Testis (tissue), 3 donors: ENCODE data around the gene DPH7. TPM values are rescaled to one million over a fixed set of nuclear protein-coding genes. Genes with fewer than 3 reads are reported as not detected.
"Not testable (repeated sequence)": the region's sequence is repeated elsewhere in the genome, so short reads cannot be mapped to it uniquely, and the experiment has no call there.

Experiments used
- DNase-seq: peaks from one replicate; pipeline ENCODE4 v3.0.0-alpha.2; 2019
- H3K27ac ChIP-seq, 2 donors: fragments of 200-600 bp; sonication (generic); one replicate each; pipeline ENCODE4 v1.5.1; 2019
- H3K27me3 ChIP-seq: fragments of 200-600 bp; sonication (generic); one replicate; pipeline ENCODE4 v1.5.1; 2019
- H3K36me3 ChIP-seq: fragments of 200-600 bp; sonication (generic); one replicate; pipeline ENCODE4 v1.5.1; 2017; ENCODE audit warnings: low read depth; ENCODE audit errors: missing control alignments
- H3K4me1 ChIP-seq: fragments of 200-600 bp; sonication (generic); one replicate; pipeline ENCODE4 v1.5.1; 2019
- H3K4me3 ChIP-seq, 2 donors: fragments of 200-600 bp; sonication (generic); one replicate each; pipeline ENCODE4 v1.5.1; 2017 to 2019
- H3K9me3 ChIP-seq: fragments of 200-600 bp; sonication (generic); one replicate; pipeline ENCODE4 v1.5.1; 2017
- CTCF ChIP-seq, 3 experiments: fragments of 450-650 bp in 2 of 3; fragments of 200-600 bp in 1 of 3; sonication (generic) in 1 of 3; IDR thresholded peaks; one replicate each; pipeline ENCODE4 v1.5.1; 2016 to 2019; ENCODE audit warnings: antibody characterized with exemption in 3 of 3, mild to moderate bottlenecking in 2 of 3, moderate library complexity in 1 of 3
- POLR2A ChIP-seq: fragments of 450-650 bp; IDR thresholded peaks from one replicate; pipeline ENCODE4 v1.6.1; 2017; ENCODE audit warnings: antibody characterized with exemption, mild to moderate bottlenecking, moderate library complexity
- WGBS, 2 donors: methylation state at CpG; one replicate each; pipeline ENCODE4 v1.1.5; 2018; 5-methylcytosine and 5-hydroxymethylcytosine counted together
- intact Hi-C: fragments of 100-400 bp; cut with DNase I; formaldehyde crosslinking; loops from one replicate; pipeline ENCODE4 v1.15.1; 2023; ENCODE audit warnings: low total_unique reads
- polyA plus RNA-seq: library from polyadenylated mRNA; stranded (reverse); fragments of 350-450 nt; fragmentation: Illumina TruSeq; extraction: RNeasy Lipid Tissue Mini Kit (QIAGEN cat#74804); gene quantifications from one replicate; pipeline ENCODE4 v1.2.3, GENCODE V29; 2014; ENCODE audit warnings: low read depth, low replicate concordance; ENCODE audit not compliant: insufficient read depth
- total RNA-seq, 2 donors: library from RNA; depleted of rRNA; stranded (reverse); fragments of >200 nt; gene quantifications; one replicate each; pipeline ENCODE4 v1.2.3, GENCODE V29; 2016

Gene DPH7
- total and polyA plus RNA-seq, 3 donors from 2014 or later: 34.7 to 92.5 (median 61.8) TPM

- no peak overlapping the region for H3K27ac ChIP-seq
- 54 to 68% methylated on average over 12 to 13 of the region's 13 CpGs for WGBS, 2 donors
- intact Hi-C loops: no loop called here
- H3K4me1 ChIP-seq: peaks cover 22% of the 10 kb centered on the region
- TF ChIP-seq CTCF (IDR thresholded peaks at IDR 0.05): no peak
- TF ChIP-seq POLR2A: no peak
- no peak for DNase-seq
- H3K36me3 ChIP-seq: no peaks in the 10 kb centered on the region
- no peaks in the 10 kb centered on the region for H3K27me3 ChIP-seq
- no peaks in the 10 kb centered on the region for H3K9me3 ChIP-seq
- no peak overlapping the region for H3K4me3 ChIP-seq
Measured at GRCh38 chr9:137603879-137604278, 25.2 kb upstream of the DPH7 start.

- intact Hi-C loops: no loop called here
- 19 to 28% methylated on average over 3 of the region's 3 CpGs for WGBS, 2 donors
- Histone ChIP-seq H3K4me1 (peaks cover 22% of the 10 kb centered on the region), H3K36me3 (no peaks in the 10 kb centered on the region), H3K27me3 (no peaks in the 10 kb centered on the region), H3K9me3 (no peaks in the 10 kb centered on the region), H3K27ac (no peak overlapping the region), H3K4me3 (no peak overlapping the region)
- TF ChIP-seq POLR2A (no peak), CTCF (IDR thresholded peaks at IDR 0.05) (no peak)
- no peak for DNase-seq
Measured at GRCh38 chr9:137602661-137603060, 23.9 kb upstream of the DPH7 start.

- TF ChIP-seq POLR2A (no peak), CTCF (IDR thresholded peaks at IDR 0.05) (no peak)
- no peak overlapping the region for H3K27ac ChIP-seq
- H3K27me3 ChIP-seq: no peaks in the 10 kb centered on the region
- no peaks in the 10 kb centered on the region for H3K9me3 ChIP-seq
- 80 to 82% methylated on average over 8 of the region's 8 CpGs for WGBS, 2 donors
- H3K4me3 ChIP-seq: no peak overlapping the region
- DNase-seq: no peak
- no peaks in the 10 kb centered on the region for H3K4me1 ChIP-seq
- H3K36me3 ChIP-seq: no peaks in the 10 kb centered on the region
- intact Hi-C loops: no loop called here
Measured at GRCh38 chr9:137598943-137599342, 20.2 kb upstream of the DPH7 start.

GRCh38 chr9:137596577-137596976 is 17.9 kb upstream of the DPH7 start:
- H3K4me3 ChIP-seq, H3K4me1 ChIP-seq, H3K9me3 ChIP-seq, H3K27ac ChIP-seq, H3K36me3 ChIP-seq, DNase-seq, intact Hi-C loops, H3K27me3 ChIP-seq: not testable (repeated sequence)
- 96 to 98% methylated on average over 7 of the region's 7 CpGs for WGBS, 2 donors

GRCh38 chr9:137593176-137593575 is 14.5 kb upstream of the DPH7 start:
- Histone ChIP-seq H3K27me3 (no peaks in the 10 kb centered on the region), H3K27ac (no peak overlapping the region), H3K4me3 (no peak overlapping the region), H3K36me3 (no peaks in the 10 kb centered on the region), H3K9me3 (no peaks in the 10 kb centered on the region), H3K4me1 (peaks cover 9% of the 10 kb centered on the region)
- DNase-seq: no peak
- intact Hi-C loops: no loop called here
- TF ChIP-seq POLR2A (no peak), CTCF (IDR thresholded peaks at IDR 0.05) (no peak)
- WGBS, 2 donors: 82 to 91% methylated on average over 12 of the region's 12 CpGs
